Endodermal cell (in vitro differentiated cells): ENCODE results near the gene UGT1A10. TPM values are rescaled to one million over a fixed set of nuclear protein-coding genes. Genes with fewer than 3 reads are reported as not detected.

Experiments
- DNase-seq: peaks from one replicate; pipeline ENCODE4 v3.0.0-alpha.2; 2017
- H3K27ac ChIP-seq: 2 replicates; pipeline ENCODE4 v1.5.1; 2013; ENCODE audit warnings: mild to moderate bottlenecking, low read depth, low read length, moderate library complexity
- H3K27me3 ChIP-seq: 2 replicates; pipeline ENCODE4 v1.6.1; 2013; ENCODE audit warnings: mild to moderate bottlenecking, low read length, moderate library complexity; ENCODE audit not compliant: insufficient read depth, control insufficient read depth, poor library complexity, severe bottlenecking
- H3K36me3 ChIP-seq: 2 replicates; pipeline ENCODE4 v1.7.0; 2013; ENCODE audit warnings: mild to moderate bottlenecking, low read length, moderate library complexity; ENCODE audit not compliant: control insufficient read depth, insufficient read depth
- H3K4me1 ChIP-seq: one replicate; pipeline ENCODE4 v1.7.0; 2013; ENCODE audit warnings: low read length; ENCODE audit not compliant: control insufficient read depth, insufficient read depth
- H3K4me3 ChIP-seq: 2 replicates; pipeline ENCODE4 v1.5.1; 2013; ENCODE audit warnings: mild to moderate bottlenecking, low read length, moderate library complexity
- H3K9ac ChIP-seq: 2 replicates; pipeline ENCODE4 v1.6.1; 2013; ENCODE audit warnings: mild to moderate bottlenecking, low read length, moderate library complexity; ENCODE audit not compliant: poor library complexity, severe bottlenecking; ENCODE audit errors: extremely low read depth
- H3K9me3 ChIP-seq: 2 replicates; pipeline ENCODE4 v1.6.1; 2013; ENCODE audit warnings: mild to moderate bottlenecking, low read length, moderate library complexity; ENCODE audit not compliant: control insufficient read depth
- H3K27ac Mint-ChIP-seq: 2 replicates; pipeline ENCODE4 v1.8.0; 2020; ENCODE audit warnings: mixed read lengths
- H3K27me3 Mint-ChIP-seq: 2 replicates; pipeline ENCODE4 v1.8.0; 2021; ENCODE audit warnings: mild to moderate bottlenecking, mixed read lengths; ENCODE audit not compliant: insufficient read depth
- H3K36me3 Mint-ChIP-seq: 2 replicates; pipeline ENCODE4 v1.8.0; 2020; ENCODE audit warnings: low read depth, mixed read lengths
- H3K4me1 Mint-ChIP-seq: 2 replicates; pipeline ENCODE4 v1.8.0; 2020; ENCODE audit warnings: mixed read lengths
- H3K4me3 Mint-ChIP-seq: 2 replicates; pipeline ENCODE4 v1.8.0; 2020; ENCODE audit warnings: mild to moderate bottlenecking, moderate library complexity, mixed read lengths
- H3K9me3 Mint-ChIP-seq: 2 replicates; pipeline ENCODE4 v1.8.0; 2020; ENCODE audit warnings: mild to moderate bottlenecking, mixed read lengths
- CTCF ChIP-seq: fragments of 200-600 bp; sonication (generic); conservative IDR thresholded peaks from 2 replicates; pipeline ENCODE4 v1.5.0; 2021; ENCODE audit warnings: antibody characterized with exemption, mild to moderate bottlenecking
- WGBS, 2 experiments: methylation state at CpG; one replicate each; pipeline versions ENCODE4 v1.1.5 to v1.1.7; 2013; ENCODE audit warnings: missing lambda C conversion rate in 2 of 2, mixed read lengths in 1 of 2; ENCODE audit not compliant: insufficient coverage in 1 of 2, insufficient read length in 1 of 2; 5-methylcytosine and 5-hydroxymethylcytosine counted together
- total RNA-seq, 2 donors: library from RNA; stranded (reverse); fragmentation: NEBNext Ultra II Directional in 1 of 2; extraction: Animal tissue kit (Norgen Biotek cat#: 25700) in 1 of 2; gene quantifications; 2 replicates in 1 of 2; 3 replicates in 1 of 2; pipeline ENCODE4 v1.2.1, GENCODE V29; 2021

Gene UGT1A10
- total RNA-seq, 2 donors from 2014 or later, result 0.13 TPM; not detected in 1

GRCh38 chr2:233597522-233597921, 38.7 kb upstream of the UGT1A10 start:
- Histone ChIP-seq H3K27ac (no peak overlapping the region), H3K4me3 (no peak overlapping the region), H3K9ac (no peak overlapping the region), H3K27me3 (no peaks in the 10 kb centered on the region), H3K36me3 (no peaks in the 10 kb centered on the region), H3K4me1 (no peaks in the 10 kb centered on the region), H3K9me3 (no peaks in the 10 kb centered on the region)
- Mint-ChIP-seq H3K27ac (no peak overlapping the region), H3K4me3 (no peak overlapping the region), H3K9me3 (peaks cover 11% of the 10 kb centered on the region), H3K36me3 (no peaks in the 10 kb centered on the region), H3K4me1 (no peaks in the 10 kb centered on the region), H3K27me3 (peaks cover 6% of the 10 kb centered on the region)
- DNase-seq, result no peak
- no peak for TF ChIP-seq CTCF
- 93% methylated on average over 1 of the region's 1 CpG; no CpG with 5 or more reads in 1 of the 2 experiments for WGBS, 2 experiments

GRCh38 chr2:233598952-233599351, 37.3 kb upstream of the UGT1A10 start:
- H3K27me3 ChIP-seq, result no peaks in the 10 kb centered on the region
- WGBS, 2 experiments, result 82 to 94% methylated on average over 3 of the region's 3 CpGs
- DNase-seq, result no peak
- Mint-ChIP-seq H3K4me3 (no peak overlapping the region), H3K36me3 (no peaks in the 10 kb centered on the region), H3K9me3 (peaks cover 15% of the 10 kb centered on the region), H3K27me3 (peaks cover 6% of the 10 kb centered on the region), H3K27ac (no peak overlapping the region), H3K4me1 (no peaks in the 10 kb centered on the region)
- no peaks in the 10 kb centered on the region for H3K36me3 ChIP-seq
- no peak for TF ChIP-seq CTCF
- H3K9me3 ChIP-seq, result no peaks in the 10 kb centered on the region
- H3K27ac ChIP-seq, result no peak overlapping the region
- H3K4me1 ChIP-seq, result no peaks in the 10 kb centered on the region
- no peak overlapping the region for H3K9ac ChIP-seq
- H3K4me3 ChIP-seq, result no peak overlapping the region

GRCh38 chr2:233600386-233600785, 35.9 kb upstream of the UGT1A10 start:
- Mint-ChIP-seq H3K36me3 (no peaks in the 10 kb centered on the region), H3K27ac (no peak overlapping the region), H3K4me1 (no peaks in the 10 kb centered on the region), H3K4me3 (no peak overlapping the region), H3K27me3 (peaks cover 6% of the 10 kb centered on the region), H3K9me3 (peaks cover 15% of the 10 kb centered on the region)
- H3K27me3 ChIP-seq, result no peaks in the 10 kb centered on the region
- no peaks in the 10 kb centered on the region for H3K9me3 ChIP-seq
- H3K4me3 ChIP-seq, result no peak overlapping the region
- 89 to 100% methylated on average over 2 of the region's 2 CpGs for WGBS, 2 experiments
- no peak overlapping the region for H3K9ac ChIP-seq
- no peak for TF ChIP-seq CTCF
- DNase-seq, result no peak
- no peak overlapping the region for H3K27ac ChIP-seq
- no peaks in the 10 kb centered on the region for H3K4me1 ChIP-seq
- H3K36me3 ChIP-seq, result no peaks in the 10 kb centered on the region
